WERI-Rb-1 (cell line): Measurements from ENCODE around the gene UCK2.
A peak's percentile ranks its signal among the peaks of the same experiment; 100 is the strongest.

ENCODE experiments used
- DNase-seq: peaks from one replicate; pipeline ENCODE4 v3.0.0-alpha.2; 2020
- H3K27ac ChIP-seq: fragments of 250-450 bp; sonication (Bioruptor Pico); 2 replicates; pipeline ENCODE4 v1.5.1; 2020; ENCODE audit warnings: mild to moderate bottlenecking, moderate library complexity
- H3K27me3 ChIP-seq: fragments of 250-450 bp; sonication (Bioruptor Pico); 2 replicates; pipeline ENCODE4 v1.5.1; 2021; ENCODE audit warnings: mild to moderate bottlenecking, low read depth, moderate library complexity; ENCODE audit not compliant: insufficient read depth, severe bottlenecking
- H3K36me3 ChIP-seq: fragments of 250-450 bp; sonication (Bioruptor Pico); 2 replicates; pipeline ENCODE4 v1.5.1; 2020; ENCODE audit warnings: mild to moderate bottlenecking, moderate library complexity
- H3K4me3 ChIP-seq: 2 replicates; pipeline ENCODE4 v1.5.1; 2011; ENCODE audit warnings: low read depth, mild to moderate bottlenecking, control low read depth, low read length
- H3K9me3 ChIP-seq: fragments of 250-450 bp; sonication (Bioruptor Pico); 2 replicates; pipeline ENCODE4 v1.5.1; 2021; ENCODE audit warnings: mild to moderate bottlenecking, moderate library complexity; ENCODE audit not compliant: severe bottlenecking
- CTCF ChIP-seq: IDR thresholded peaks from 2 replicates; pipeline ENCODE4 v1.5.1; 2011; ENCODE audit warnings: low read depth, mild to moderate bottlenecking, control low read depth, inconsistent platforms, low read length

Gene UCK2

GRCh38 chr1:165849353-165850133 is 22.1 kb downstream of the UCK2 start:
- no peak for DNase-seq
- Histone ChIP-seq H3K9me3 (no peaks in the 10 kb centered on the region), H3K36me3 (no peaks in the 10 kb centered on the region), H3K4me3 (no peak overlapping the region), H3K27me3 (no peaks in the 10 kb centered on the region), H3K27ac (no peak overlapping the region)
- no peak for TF ChIP-seq CTCF

- peak; percentile 42 for DNase-seq
- H3K9me3 ChIP-seq, result no peaks in the 10 kb centered on the region
- no peaks in the 10 kb centered on the region for H3K36me3 ChIP-seq
- no peak for TF ChIP-seq CTCF
- H3K4me3 ChIP-seq, result no peak overlapping the region
- no peak overlapping the region for H3K27ac ChIP-seq
- no peaks in the 10 kb centered on the region for H3K27me3 ChIP-seq
Observed at GRCh38 chr1:165851034-165851658, 23.7 kb downstream of the UCK2 start.

GRCh38 chr1:165852871-165853270 is 25.5 kb downstream of the UCK2 start:
- no peaks in the 10 kb centered on the region; the same call in 1 of the 2 replicates for H3K36me3 ChIP-seq
- H3K9me3 ChIP-seq, result no peaks in the 10 kb centered on the region
- no peak overlapping the region for H3K4me3 ChIP-seq
- H3K27me3 ChIP-seq, result no peaks in the 10 kb centered on the region
- H3K27ac ChIP-seq, result no peak overlapping the region
- no peak for TF ChIP-seq CTCF
- no peak for DNase-seq

GRCh38 chr1:165853528-165854075 is 26.2 kb downstream of the UCK2 start:
- no peak for DNase-seq
- no peaks in the 10 kb centered on the region; the same call in 1 of the 2 replicates for H3K36me3 ChIP-seq
- H3K4me3 ChIP-seq, result no peak overlapping the region
- TF ChIP-seq CTCF, result no peak
- no peak overlapping the region for H3K27ac ChIP-seq
- H3K9me3 ChIP-seq, result no peaks in the 10 kb centered on the region
- no peaks in the 10 kb centered on the region for H3K27me3 ChIP-seq

GRCh38 chr1:165854101-165854845 is 26.9 kb downstream of the UCK2 start:
- no peak for TF ChIP-seq CTCF
- Histone ChIP-seq H3K27ac (no peak overlapping the region), H3K9me3 (no peaks in the 10 kb centered on the region), H3K4me3 (no peak overlapping the region), H3K36me3 (no peaks in the 10 kb centered on the region; the same call in 1 of the 2 replicates), H3K27me3 (no peaks in the 10 kb centered on the region)
- no peak for DNase-seq
